Measurements from ENCODE around the gene ATL3.
"Not testable (repeated sequence)": the region's sequence is repeated elsewhere in the genome, so short reads cannot be mapped to it uniquely, and the experiment has no call there.

Gene ATL3

GRCh38 chr11:63671322-63672155 is at the start of gene ATL3:
Gene ATL3, minus strand, starts transcription at chr11:63671376. Its CDS starts 41 bp downstream, at chr11:63671335.
- peak; percentile 98 for DNase-seq

GRCh38 chr11:63720611-63721010 is 49.4 kb upstream of the ATL3 start:
- DNase-seq: no peak

GRCh38 chr11:63719987-63720386 is 48.8 kb upstream of the ATL3 start:
- no peak for DNase-seq

GRCh38 chr11:63719001-63719400 is 47.8 kb upstream of the ATL3 start:
- DNase-seq: no peak

- DNase-seq: no peak
Measured at GRCh38 chr11:63716046-63716445, 44.9 kb upstream of the ATL3 start.

- no peak for DNase-seq
Measured at GRCh38 chr11:63713766-63714165, 42.6 kb upstream of the ATL3 start.

- DNase-seq: no peak
Measured at GRCh38 chr11:63711838-63712237, 40.7 kb upstream of the ATL3 start.

- no peak for DNase-seq
Measured at GRCh38 chr11:63710476-63711217, 39.5 kb upstream of the ATL3 start.

- DNase-seq: no peak
Measured at GRCh38 chr11:63709336-63709884, 38.2 kb upstream of the ATL3 start.

- no peak for DNase-seq
Measured at GRCh38 chr11:63708764-63709163, 37.6 kb upstream of the ATL3 start.

- DNase-seq: no peak
Measured at GRCh38 chr11:63705526-63705925, 34.4 kb upstream of the ATL3 start.

GRCh38 chr11:63699896-63700295 is 28.7 kb upstream of the ATL3 start:
- no peak for DNase-seq

- no peak for DNase-seq
Measured at GRCh38 chr11:63698976-63699733, 28.0 kb upstream of the ATL3 start.

GRCh38 chr11:63694596-63694995 is 23.4 kb upstream of the ATL3 start:
- DNase-seq: no peak

GRCh38 chr11:63687845-63688244 is 16.7 kb upstream of the ATL3 start:
- no peak for DNase-seq

- no peak for DNase-seq
Measured at GRCh38 chr11:63686926-63687325, 15.8 kb upstream of the ATL3 start.

- DNase-seq: not testable (repeated sequence)
Measured at GRCh38 chr11:63685158-63685721, 14.1 kb upstream of the ATL3 start.

- no peak for DNase-seq
Measured at GRCh38 chr11:63683133-63683991, 12.2 kb upstream of the ATL3 start.

- no peak for DNase-seq
Measured at GRCh38 chr11:63682066-63683021, 11.2 kb upstream of the ATL3 start.

- DNase-seq: peak; percentile 92
Measured at GRCh38 chr11:63681321-63682065, 10.3 kb upstream of the ATL3 start, which contains the start of gene RTN3. Gene RTN3, plus strand, starts transcription at chr11:63681500. Its CDS starts 137 bp downstream, at chr11:63681637.

Data from NCI-H1048 (cell line).